HEK293 (cell line): ENCODE data around the gene PRR14L.
A peak's percentile ranks its signal among the peaks of the same experiment; 100 is the strongest.

Source experiments
- CTCF ChIA-PET: fragments of 350-600 bp; formaldehyde crosslinking; extraction: SDS; loops from one replicate; lab custom pipeline; 2021; ENCODE audit warnings: antibody characterized with exemption; lab: Yijun Ruan, JAX
- POLR2A ChIA-PET: fragments of 300-600 bp; formaldehyde crosslinking; extraction: SDS; loops from one replicate; lab custom pipeline; 2020; ENCODE audit warnings: antibody characterized with exemption, inconsistent platforms; lab: Yijun Ruan, JAX
- H3K27ac ChIP-seq: fragments of 200-500 bp; sonication (Bioruptor generic); 2 replicates; pipeline ENCODE4 v1.5.1; 2014; ENCODE audit warnings: low read depth, low read length, control low read depth, inconsistent platforms; ENCODE audit errors: extremely low read depth
- H3K36me3 ChIP-seq, 2 experiments: fragments of 200-500 bp in 1 of 2; sonication (Bioruptor generic) in 1 of 2; 1 replicate in 1 of 2; 2 replicates in 1 of 2; pipeline ENCODE4 v1.5.1; 2014 to 2017; ENCODE audit warnings: inconsistent platforms in 2 of 2, low read length in 2 of 2; ENCODE audit not compliant: control insufficient read depth in 2 of 2, insufficient read depth in 1 of 2
- H3K4me1 ChIP-seq: fragments of 200-500 bp; sonication (Bioruptor generic); 2 replicates; pipeline ENCODE4 v1.5.1; 2014; ENCODE audit warnings: mild to moderate bottlenecking, low read length, inconsistent platforms; ENCODE audit not compliant: control insufficient read depth, insufficient read depth
- H3K4me3 ChIP-seq: 2 replicates; pipeline ENCODE4 v1.5.1; 2011; ENCODE audit warnings: low read depth, mild to moderate bottlenecking, control low read depth, low read length, moderate library complexity
- H3K9me3 ChIP-seq: fragments of 200-500 bp; sonication (Bioruptor generic); 2 replicates; pipeline ENCODE4 v1.5.1; 2014; ENCODE audit warnings: low read depth, low read length, inconsistent platforms; ENCODE audit not compliant: control insufficient read depth, insufficient read depth
- KLF7 ChIP-seq: fragments of 450-650 bp; formaldehyde crosslinking; IDR thresholded peaks from 2 replicates; pipeline ENCODE4 v1.5.1; 2016; ENCODE audit warnings: missing biosample characterization, missing genetic modification characterization, borderline replicate concordance
- OVOL3 ChIP-seq: fragments of 450-650 bp; formaldehyde crosslinking; IDR thresholded peaks from 2 replicates; pipeline ENCODE4 v1.5.1; 2016; ENCODE audit warnings: missing biosample characterization, missing genetic modification characterization
- PBX3 ChIP-seq: sonication (generic); formaldehyde crosslinking; IDR thresholded peaks from 2 replicates; pipeline ENCODE4 v1.8.1; 2022; ENCODE audit warnings: mild to moderate bottlenecking, moderate library complexity, missing genetic modification reagents
- PRDM1 ChIP-seq: fragments of 450-650 bp; formaldehyde crosslinking; IDR thresholded peaks from 2 replicates; pipeline ENCODE4; 2016; ENCODE audit warnings: missing biosample characterization, missing genetic modification characterization
- SCRT2 ChIP-seq: fragments of 450-650 bp; formaldehyde crosslinking; IDR thresholded peaks from 2 replicates; pipeline ENCODE4 v1.5.1; 2016; ENCODE audit warnings: missing biosample characterization, missing genetic modification characterization
- ZNF140 ChIP-seq: fragments of 450-650 bp; formaldehyde crosslinking; IDR thresholded peaks from 2 replicates; pipeline ENCODE4 v1.5.1; 2016; ENCODE audit warnings: missing biosample characterization, missing genetic modification characterization
- ZNF23 ChIP-seq: fragments of 450-650 bp; formaldehyde crosslinking; IDR thresholded peaks from 2 replicates; pipeline ENCODE4 v1.5.1; 2016; ENCODE audit warnings: missing biosample characterization, missing genetic modification characterization, borderline replicate concordance
- ZNF24 ChIP-seq: fragments of 450-650 bp; formaldehyde crosslinking; IDR thresholded peaks from 2 replicates; pipeline ENCODE4 v1.5.1; 2016; ENCODE audit warnings: missing biosample characterization, missing genetic modification characterization
- ZNF37A ChIP-seq: fragments of 450-650 bp; IDR thresholded peaks from 2 replicates; pipeline ENCODE4 v1.5.1; 2018; ENCODE audit warnings: missing biosample characterization, missing genetic modification characterization
- ZNF404 ChIP-seq: fragments of 450-650 bp; formaldehyde crosslinking; IDR thresholded peaks from 2 replicates; pipeline ENCODE4 v1.5.1; 2017; ENCODE audit warnings: missing biosample characterization, missing genetic modification characterization
- ZNF433 ChIP-seq: fragments of 450-650 bp; formaldehyde crosslinking; IDR thresholded peaks from 2 replicates; pipeline ENCODE4 v1.5.1; 2016; ENCODE audit warnings: missing biosample characterization, missing genetic modification characterization, low read depth
- ZNF48 ChIP-seq: fragments of 450-650 bp; formaldehyde crosslinking; IDR thresholded peaks from 2 replicates; pipeline ENCODE4 v1.5.1; 2016; ENCODE audit warnings: missing biosample characterization, missing genetic modification characterization
- ZNF510 ChIP-seq: fragments of 450-650 bp; formaldehyde crosslinking; IDR thresholded peaks from 2 replicates; pipeline ENCODE4 v1.5.1; 2018; ENCODE audit warnings: mild to moderate bottlenecking, missing genetic modification characterization, missing biosample characterization; ENCODE audit not compliant: insufficient replicate concordance
- ZNF530 ChIP-seq: fragments of 450-650 bp; formaldehyde crosslinking; IDR thresholded peaks from 2 replicates; pipeline ENCODE4 v1.5.1; 2016; ENCODE audit warnings: low read depth, missing biosample characterization, missing genetic modification characterization
- ZNF549 ChIP-seq: fragments of 450-650 bp; IDR thresholded peaks from 2 replicates; pipeline ENCODE4 v1.5.1; 2018; ENCODE audit warnings: missing biosample characterization, missing genetic modification characterization, mild to moderate bottlenecking, inconsistent platforms, moderate library complexity
- ZNF610 ChIP-seq: fragments of 450-650 bp; formaldehyde crosslinking; IDR thresholded peaks from 2 replicates; pipeline ENCODE4 v1.5.1; 2016; ENCODE audit warnings: missing biosample characterization, missing genetic modification characterization, borderline replicate concordance
- ZNF670 ChIP-seq: fragments of 450-650 bp; formaldehyde crosslinking; IDR thresholded peaks from 2 replicates; pipeline ENCODE4 v1.5.1; 2016; ENCODE audit warnings: missing biosample characterization, missing genetic modification characterization, low read depth
- ZNF768 ChIP-seq: fragments of 450-650 bp; formaldehyde crosslinking; IDR thresholded peaks from 2 replicates; pipeline ENCODE4 v1.5.1; 2018; ENCODE audit warnings: missing biosample characterization, mild to moderate bottlenecking, missing genetic modification characterization
- ZNF830 ChIP-seq: fragments of 450-650 bp; IDR thresholded peaks from 2 replicates; pipeline ENCODE4 v1.5.0; 2018; ENCODE audit warnings: missing biosample characterization, missing genetic modification characterization, low read depth, mild to moderate bottlenecking, moderate library complexity
- ZSCAN16 ChIP-seq: fragments of 450-650 bp; formaldehyde crosslinking; IDR thresholded peaks from 2 replicates; pipeline ENCODE4 v1.5.1; 2016; ENCODE audit warnings: missing biosample characterization, missing genetic modification characterization
- TF ChIP-seq, protein P1 (sequence below): fragments of 450-650 bp; formaldehyde crosslinking; IDR thresholded peaks from 2 replicates; pipeline ENCODE4 v1.5.1; 2016; ENCODE audit warnings: missing biosample characterization, missing genetic modification characterization

Gene PRR14L

GRCh38 chr22:31637447-31637890 lies 112.5 kb downstream of the PRR14L start:
- H3K4me3 ChIP-seq: no peak overlapping the region

DNA sequence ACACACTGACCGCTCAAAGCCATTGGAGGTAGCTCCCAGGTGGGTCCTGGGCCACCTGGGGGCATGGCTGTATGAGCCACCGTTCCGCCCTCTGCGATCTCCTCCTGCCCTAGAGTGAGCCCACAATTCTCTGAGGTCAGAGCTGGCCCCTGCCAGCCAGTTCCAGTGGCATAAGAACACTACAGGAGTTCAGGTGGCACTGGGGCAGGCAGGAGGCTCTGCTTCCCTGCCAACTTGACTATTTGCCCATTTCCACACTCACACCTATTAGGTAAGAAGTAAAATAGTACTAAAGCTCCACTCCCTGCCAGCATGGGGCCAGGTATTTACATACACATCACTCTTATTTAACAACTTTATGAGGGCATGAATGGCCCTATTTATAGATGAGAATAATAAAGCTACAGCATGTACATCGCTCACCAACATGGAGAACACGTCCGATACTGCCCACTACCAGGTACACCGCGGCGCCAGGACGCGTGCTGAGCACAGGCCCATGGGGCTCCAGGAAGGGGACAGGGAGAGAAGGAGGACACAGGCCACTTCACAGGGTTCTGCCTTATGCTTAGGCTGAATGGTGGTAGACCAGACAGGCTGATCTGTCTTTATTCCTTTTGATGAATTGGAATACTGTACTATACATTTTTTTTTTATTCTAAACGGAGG lies 114.2 kb downstream of the PRR14L start:
- H3K4me1 ChIP-seq: peaks cover 2% of the 10 kb centered on the region; the same call in 1 of the 2 replicates
- no peaks in the 10 kb centered on the region for H3K9me3 ChIP-seq
- H3K4me3 ChIP-seq: no peak overlapping the region
- no peak overlapping the region for H3K27ac ChIP-seq
- ChIA-PET CTCF (interaction anchor here (0.7 to 1.9 kb wide), 6 partner anchors 12 to 846 kb away, joined by 3 to 14 read pairs (median 4); no protein-coding TSS in a partner anchor), POLR2A (interaction anchor here (1.0 to 1.4 kb wide), 2 partner anchors 11 to 291 kb away, joined by 3 to 4 read pairs; no protein-coding TSS in a partner anchor)
- no peaks in the 10 kb centered on the region for H3K36me3 ChIP-seq
- TF ChIP-seq ZNF433 (no peak), ZNF140 (tag by site-specific recombination) (no peak), ZNF23 (tag by site-specific recombination) (no peak), ZNF670 (tag by site-specific recombination) (no peak), OVOL3 (no peak), KLF7 (tag by site-specific recombination) (no peak), ZNF24 (tag by site-specific recombination) (no peak)

More at GRCh38 chr22:31637447-31637890, 112.5 kb downstream of the PRR14L start:
- 0 out of 2 replicates have a peak overlapping the region, but pooled peaks have one; percentile 31 for H3K27ac ChIP-seq
- H3K9me3 ChIP-seq: no peaks in the 10 kb centered on the region
- H3K36me3 ChIP-seq: peaks cover 0 to 3% of the 10 kb centered on the region in 2 experiments; a peak in 1 of 3 replicates
- CTCF ChIA-PET: interaction anchor here (0.6 to 1.6 kb wide), 7 partner anchors 24 to 333 kb away, joined by 3 to 6 read pairs (median 4); no protein-coding TSS in a partner anchor
- POLR2A ChIA-PET: no interaction called here
- TF ChIP-seq ZNF549 (tag by site-specific recombination) (no peak), PRDM1 (tag by site-specific recombination) (0 out of 2 replicates have a peak, but pooled peaks have one; percentile 16)
- TF ChIP-seq, all 188 proteins: peak for 1
- H3K4me1 ChIP-seq: 0 out of 2 replicates have a peak, but pooled peaks cover 2% of the 10 kb centered on the region

GRCh38 chr22:31631436-31631835 lies 118.5 kb downstream of the PRR14L start:
- Histone ChIP-seq H3K9me3 (no peaks in the 10 kb centered on the region), H3K27ac (peak overlapping the region; percentile 80; the same call in 1 of the 2 replicates), H3K36me3 (peaks cover 5 to 23% of the 10 kb centered on the region in 2 experiments; a peak in 2 of 3 replicates), H3K4me3 (no peak overlapping the region), H3K4me1 (peaks cover 2% of the 10 kb centered on the region; the same call in 1 of the 2 replicates)
- CTCF ChIA-PET: interaction anchor here (0.6 to 5.1 kb wide), 13 partner anchors 14 to 663 kb away, joined by 3 to 30 read pairs (median 4); partner anchors contain the start of gene MORC2
- TF ChIP-seq ZNF830: no peak
- no peak for TF ChIP-seq ZSCAN16 (tag by site-specific recombination)
- no peak for TF ChIP-seq ZNF530 (tag by site-specific recombination)
- TF ChIP-seq ZNF37A (tag by site-specific recombination): no peak
- TF ChIP-seq ZNF768: no peak
- no peak for TF ChIP-seq PBX3 (CRISPR knock-in tag)
- no peak for TF ChIP-seq ZNF610 (tag by site-specific recombination)
- no peak for TF ChIP-seq ZNF48
- TF ChIP-seq SCRT2 (tag by site-specific recombination): no peak
- TF ChIP-seq, protein P1, sequence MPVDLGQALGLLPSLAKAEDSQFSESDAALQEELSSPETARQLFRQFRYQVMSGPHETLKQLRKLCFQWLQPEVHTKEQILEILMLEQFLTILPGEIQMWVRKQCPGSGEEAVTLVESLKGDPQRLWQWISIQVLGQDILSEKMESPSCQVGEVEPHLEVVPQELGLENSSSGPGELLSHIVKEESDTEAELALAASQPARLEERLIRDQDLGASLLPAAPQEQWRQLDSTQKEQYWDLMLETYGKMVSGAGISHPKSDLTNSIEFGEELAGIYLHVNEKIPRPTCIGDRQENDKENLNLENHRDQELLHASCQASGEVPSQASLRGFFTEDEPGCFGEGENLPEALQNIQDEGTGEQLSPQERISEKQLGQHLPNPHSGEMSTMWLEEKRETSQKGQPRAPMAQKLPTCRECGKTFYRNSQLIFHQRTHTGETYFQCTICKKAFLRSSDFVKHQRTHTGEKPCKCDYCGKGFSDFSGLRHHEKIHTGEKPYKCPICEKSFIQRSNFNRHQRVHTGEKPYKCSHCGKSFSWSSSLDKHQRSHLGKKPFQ: no peak
- TF ChIP-seq ZNF404 (tag by site-specific recombination): no peak
- TF ChIP-seq ZNF510 (tag by site-specific recombination): no peak
- POLR2A ChIA-PET: interaction anchor here (0.8 to 2.2 kb wide), 12 partner anchors 7 to 342 kb away, joined by 3 to 39 read pairs (median 6); partner anchors contain the start of genes DRG1, PATZ1 and PISD
